Fibroblast of gingiva (primary cell): ENCODE measurements around the gene NASP.
"Not testable (repeated sequence)": the region's sequence is repeated elsewhere in the genome, so short reads cannot be mapped to it uniquely, and the experiment has no call there.

Source experiments
- DNase-seq: peaks from one replicate; pipeline ENCODE4 v3.0.0-alpha.2; 2011; ENCODE audit warnings: low read depth

Gene NASP

GRCh38 chr1:45569962-45570581 is 13.8 kb upstream of the NASP start:
- DNase-seq: peak; percentile 65

- no peak for DNase-seq
Measured at GRCh38 chr1:45570631-45571030, 13.2 kb upstream of the NASP start.

GRCh38 chr1:45573231-45573804 is 10.5 kb upstream of the NASP start:
- no peak for DNase-seq

- DNase-seq: no peak
Measured at GRCh38 chr1:45574105-45574626, 9.7 kb upstream of the NASP start.

GRCh38 chr1:45583264-45583665 is 576 bp upstream of the NASP start:
- peak; percentile 96 for DNase-seq

- DNase-seq: peak; percentile 80
Measured at GRCh38 chr1:45584351-45585109, 689 bp downstream of the NASP start.

- peak; percentile 78 for DNase-seq
Measured at GRCh38 chr1:45585110-45585426, 1.2 kb downstream of the NASP start.

GRCh38 chr1:45585496-45586075 is 1.7 kb downstream of the NASP start:
- DNase-seq: no peak

GRCh38 chr1:45586769-45587168 is 2.9 kb downstream of the NASP start:
- no peak for DNase-seq

GRCh38 chr1:45589861-45590260 is 6.0 kb downstream of the NASP start:
- no peak for DNase-seq

GRCh38 chr1:45594412-45594811 is 10.6 kb downstream of the NASP start:
- no peak for DNase-seq

GRCh38 chr1:45596765-45597164 is 12.9 kb downstream of the NASP start:
- DNase-seq: not testable (repeated sequence)

GRCh38 chr1:45604239-45604638 is 20.4 kb downstream of the NASP start:
- DNase-seq: no peak

- DNase-seq: no peak
Measured at GRCh38 chr1:45607404-45608074, 23.7 kb downstream of the NASP start.

- no peak for DNase-seq
Measured at GRCh38 chr1:45608175-45609156, 24.6 kb downstream of the NASP start.

GRCh38 chr1:45610589-45611226 is 26.9 kb downstream of the NASP start:
- DNase-seq: no peak

- DNase-seq: no peak
Measured at GRCh38 chr1:45612941-45613579, 29.2 kb downstream of the NASP start.

- DNase-seq: no peak
Measured at GRCh38 chr1:45615885-45616284, 32.0 kb downstream of the NASP start.

GRCh38 chr1:45617618-45618017 is 33.8 kb downstream of the NASP start:
- DNase-seq: no peak
